SW480 (cell line): ENCODE results near the gene PKP4.

ENCODE experiments used
- DNase-seq: peaks from one replicate; pipeline ENCODE4 v3.0.0-alpha.2; 2016; ENCODE audit warnings: low spot score

The PKP4 gene

GRCh38 chr2:158539176-158540005 lies 82.6 kb downstream of the PKP4 start:
- DNase-seq: peak; percentile 17

GRCh38 chr2:158542577-158542976 lies 85.8 kb downstream of the PKP4 start:
- no peak for DNase-seq

GRCh38 chr2:158543957-158544356 lies 87.2 kb downstream of the PKP4 start:
- no peak for DNase-seq

- no peak for DNase-seq
Measured at GRCh38 chr2:158544998-158545397, 88.2 kb downstream of the PKP4 start.

GRCh38 chr2:158546412-158547144 lies 89.8 kb downstream of the PKP4 start:
- no peak for DNase-seq

GRCh38 chr2:158553257-158553656 lies 96.5 kb downstream of the PKP4 start:
- no peak for DNase-seq

GRCh38 chr2:158554996-158555395 lies 98.2 kb downstream of the PKP4 start:
- no peak for DNase-seq

- DNase-seq: no peak
Measured at GRCh38 chr2:158556124-158556523, 99.4 kb downstream of the PKP4 start.

GRCh38 chr2:158557752-158558151 lies 101.0 kb downstream of the PKP4 start:
- DNase-seq: no peak

GRCh38 chr2:158559252-158559651 lies 102.5 kb downstream of the PKP4 start:
- DNase-seq: no peak

GRCh38 chr2:158560259-158560658 lies 103.5 kb downstream of the PKP4 start:
- DNase-seq: peak; percentile 36

- no peak for DNase-seq
Measured at GRCh38 chr2:158561054-158561453, 104.3 kb downstream of the PKP4 start.

GRCh38 chr2:158567208-158567607 lies 110.5 kb downstream of the PKP4 start:
- no peak for DNase-seq

- DNase-seq: no peak
Measured at GRCh38 chr2:158569284-158569683, 112.5 kb downstream of the PKP4 start.

GRCh38 chr2:158570869-158571268 lies 114.1 kb downstream of the PKP4 start:
- DNase-seq: no peak

GRCh38 chr2:158573739-158574138 lies 117.0 kb downstream of the PKP4 start:
- no peak for DNase-seq

GRCh38 chr2:158575051-158575635 lies 118.4 kb downstream of the PKP4 start:
- no peak for DNase-seq

- no peak for DNase-seq
Measured at GRCh38 chr2:158577141-158577540, 120.4 kb downstream of the PKP4 start.

GRCh38 chr2:158578703-158579330 lies 122.1 kb downstream of the PKP4 start:
- DNase-seq: no peak

GRCh38 chr2:158579928-158580327 lies 123.2 kb downstream of the PKP4 start:
- no peak for DNase-seq

GRCh38 chr2:158580760-158581159 lies 124.0 kb downstream of the PKP4 start:
- DNase-seq: no peak

- no peak for DNase-seq
Measured at GRCh38 chr2:158582670-158583069, 125.9 kb downstream of the PKP4 start.

GRCh38 chr2:158583923-158584322 lies 127.2 kb downstream of the PKP4 start:
- DNase-seq: no peak
